ENCODE measurements around the gene RFC2. TPM values are rescaled to one million over a fixed set of nuclear protein-coding genes. Genes with fewer than 3 reads are reported as not detected.
"Not testable (repeated sequence)": the region's sequence is repeated elsewhere in the genome, so short reads cannot be mapped to it uniquely, and the experiment has no call there.

The RFC2 gene
- total and polyA plus RNA-seq, 2 experiments from 2014 or later, result 14.6 to 69.2 TPM

- H3K4me3 ChIP-seq, result no peak overlapping the region
- no peak for DNase-seq (ENCODE audit: low read depth in 1 of 2, low spot score in 1 of 2)
- TF ChIP-seq, protein P1, sequence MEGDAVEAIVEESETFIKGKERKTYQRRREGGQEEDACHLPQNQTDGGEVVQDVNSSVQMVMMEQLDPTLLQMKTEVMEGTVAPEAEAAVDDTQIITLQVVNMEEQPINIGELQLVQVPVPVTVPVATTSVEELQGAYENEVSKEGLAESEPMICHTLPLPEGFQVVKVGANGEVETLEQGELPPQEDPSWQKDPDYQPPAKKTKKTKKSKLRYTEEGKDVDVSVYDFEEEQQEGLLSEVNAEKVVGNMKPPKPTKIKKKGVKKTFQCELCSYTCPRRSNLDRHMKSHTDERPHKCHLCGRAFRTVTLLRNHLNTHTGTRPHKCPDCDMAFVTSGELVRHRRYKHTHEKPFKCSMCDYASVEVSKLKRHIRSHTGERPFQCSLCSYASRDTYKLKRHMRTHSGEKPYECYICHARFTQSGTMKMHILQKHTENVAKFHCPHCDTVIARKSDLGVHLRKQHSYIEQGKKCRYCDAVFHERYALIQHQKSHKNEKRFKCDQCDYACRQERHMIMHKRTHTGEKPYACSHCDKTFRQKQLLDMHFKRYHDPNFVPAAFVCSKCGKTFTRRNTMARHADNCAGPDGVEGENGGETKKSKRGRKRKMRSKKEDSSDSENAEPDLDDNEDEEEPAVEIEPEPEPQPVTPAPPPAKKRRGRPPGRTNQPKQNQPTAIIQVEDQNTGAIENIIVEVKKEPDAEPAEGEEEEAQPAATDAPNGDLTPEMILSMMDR (IDR thresholded peaks at IDR 0.05; ENCODE audit: low read depth, low read length), result no peak
- no peaks in the 10 kb centered on the region for H3K4me1 ChIP-seq (ENCODE audit: low read depth)
- H3K27me3 ChIP-seq, result no peaks in the 10 kb centered on the region
- no peaks in the 10 kb centered on the region for H3K9me3 ChIP-seq (ENCODE audit: low read depth)
- H3K27ac ChIP-seq, result no peak overlapping the region
- no peaks in the 10 kb centered on the region for H3K36me3 ChIP-seq
Measured at GRCh38 chr7:74217455-74218342, 36.5 kb downstream of the RFC2 start.

GRCh38 chr7:74216361-74216761 is 37.8 kb downstream of the RFC2 start:
- Histone ChIP-seq H3K27ac (no peak overlapping the region), H3K27me3 (no peaks in the 10 kb centered on the region), H3K4me1 (ENCODE audit: low read depth) (no peaks in the 10 kb centered on the region), H3K36me3 (no peaks in the 10 kb centered on the region), H3K4me3 (no peak overlapping the region), H3K9me3 (ENCODE audit: low read depth) (no peaks in the 10 kb centered on the region)
- TF ChIP-seq, protein P1 (IDR thresholded peaks at IDR 0.05; ENCODE audit: low read depth, low read length), result no peak
- no peak for DNase-seq (ENCODE audit: low read depth in 1 of 2, low spot score in 1 of 2)

GRCh38 chr7:74215921-74216320 is 38.3 kb downstream of the RFC2 start:
- Histone ChIP-seq H3K27me3 (no peaks in the 10 kb centered on the region), H3K4me1 (ENCODE audit: low read depth) (no peaks in the 10 kb centered on the region), H3K36me3 (no peaks in the 10 kb centered on the region), H3K4me3 (no peak overlapping the region), H3K27ac (no peak overlapping the region), H3K9me3 (ENCODE audit: low read depth) (no peaks in the 10 kb centered on the region)
- TF ChIP-seq, protein P1 (IDR thresholded peaks at IDR 0.05; ENCODE audit: low read depth, low read length), result no peak
- no peak for DNase-seq (ENCODE audit: low read depth in 1 of 2, low spot score in 1 of 2)

GRCh38 chr7:74214816-74215630 is 39.2 kb downstream of the RFC2 start:
- no peak overlapping the region for H3K27ac ChIP-seq
- no peak for DNase-seq (ENCODE audit: low read depth in 1 of 2, low spot score in 1 of 2)
- H3K9me3 ChIP-seq (ENCODE audit: low read depth), result no peaks in the 10 kb centered on the region
- no peaks in the 10 kb centered on the region for H3K4me1 ChIP-seq (ENCODE audit: low read depth)
- TF ChIP-seq, protein P1 (IDR thresholded peaks at IDR 0.05; ENCODE audit: low read depth, low read length), result no peak
- H3K27me3 ChIP-seq, result no peaks in the 10 kb centered on the region
- no peak overlapping the region for H3K4me3 ChIP-seq
- H3K36me3 ChIP-seq, result no peaks in the 10 kb centered on the region

GRCh38 chr7:74212661-74213060 is 41.5 kb downstream of the RFC2 start:
- Histone ChIP-seq H3K4me1 (ENCODE audit: low read depth) (no peaks in the 10 kb centered on the region), H3K36me3 (no peaks in the 10 kb centered on the region), H3K9me3 (ENCODE audit: low read depth) (no peaks in the 10 kb centered on the region), H3K27ac (no peak overlapping the region), H3K4me3 (no peak overlapping the region), H3K27me3 (no peaks in the 10 kb centered on the region)
- TF ChIP-seq, protein P1 (IDR thresholded peaks at IDR 0.05; ENCODE audit: low read depth, low read length), result no peak
- DNase-seq (ENCODE audit: low read depth in 1 of 2, low spot score in 1 of 2), result no peak

- not testable (repeated sequence) for H3K4me1 ChIP-seq (ENCODE audit: low read depth); H3K27me3 ChIP-seq; H3K27ac ChIP-seq; H3K9me3 ChIP-seq (ENCODE audit: low read depth); DNase-seq (ENCODE audit: low read depth in 1 of 2, low spot score in 1 of 2); H3K4me3 ChIP-seq; H3K36me3 ChIP-seq
Measured at GRCh38 chr7:74208241-74208640, 46.0 kb downstream of the RFC2 start.
